ENCODE results near the gene PREP. TPM values are rescaled to one million over a fixed set of nuclear protein-coding genes. Genes with fewer than 3 reads are reported as not detected.

PREP gene
- total and polyA plus RNA-seq, 4 experiments from 2014 or later, result 29.8 to 43.6 (median 34.6) TPM

GRCh38 chr6:105321207-105321606 lies 81.7 kb downstream of the PREP start:
- Histone ChIP-seq H3K4me1 (ENCODE audit: insufficient read depth, low read length) (no peaks in the 10 kb centered on the region), H3K36me3 (ENCODE audit: insufficient read depth, low read length) (peaks cover 11% of the 10 kb centered on the region), H3K9me3 (ENCODE audit: control insufficient read depth in 1 of 2, low read length in 2 of 2) (no peaks in the 10 kb centered on the region), H3K27me3 (ENCODE audit: insufficient read depth, low read length) (no peaks in the 10 kb centered on the region), H3K4me3 (ENCODE audit: low read length in 2 of 2) (no peak overlapping the region), H3K27ac (ENCODE audit: low read depth, low read length) (no peak overlapping the region)
- no peak for DNase-seq
- Mint-ChIP-seq H3K36me3 (peaks cover 47 to 82% of the 10 kb centered on the region in 2 donors), H3K4me1 (peaks cover 0 to 4% (median 2%) of the 10 kb centered on the region in 4 donors), H3K9me3 (no peaks in the 10 kb centered on the region), H3K4me3 (no peak overlapping the region), H3K27ac (no peak overlapping the region), H3K27me3 (no peaks in the 10 kb centered on the region)
- POLR2A ChIA-PET (ENCODE audit: partially characterized antibody), result no interaction called here
- CTCF ChIA-PET (ENCODE audit: partially characterized antibody), result no interaction called here
- intact Hi-C loops (cut with micrococcal nuclease), result no loop called here

GRCh38 chr6:105320765-105321164 lies 82.1 kb downstream of the PREP start:
- no peak overlapping the region for H3K4me3 ChIP-seq (ENCODE audit: low read length in 2 of 2)
- no peak overlapping the region for H3K27ac ChIP-seq (ENCODE audit: low read depth, low read length)
- Mint-ChIP-seq H3K27me3 (no peaks in the 10 kb centered on the region), H3K27ac (no peak overlapping the region), H3K4me3 (no peak overlapping the region), H3K4me1 (peaks cover 0 to 4% (median 2%) of the 10 kb centered on the region in 4 donors), H3K36me3 (peaks cover 51 to 82% of the 10 kb centered on the region in 2 donors), H3K9me3 (no peaks in the 10 kb centered on the region)
- no peaks in the 10 kb centered on the region for H3K9me3 ChIP-seq (ENCODE audit: control insufficient read depth in 1 of 2, low read length in 2 of 2)
- DNase-seq, result no peak
- CTCF ChIA-PET (ENCODE audit: partially characterized antibody), result no interaction called here
- peaks cover 11% of the 10 kb centered on the region for H3K36me3 ChIP-seq (ENCODE audit: insufficient read depth, low read length)
- intact Hi-C loops (cut with micrococcal nuclease), result no loop called here
- H3K27me3 ChIP-seq (ENCODE audit: insufficient read depth, low read length), result no peaks in the 10 kb centered on the region
- POLR2A ChIA-PET (ENCODE audit: partially characterized antibody), result no interaction called here
- no peaks in the 10 kb centered on the region for H3K4me1 ChIP-seq (ENCODE audit: insufficient read depth, low read length)

- CTCF ChIA-PET (ENCODE audit: partially characterized antibody), result no interaction called here
- peaks cover 50 to 80% of the 10 kb centered on the region in 2 donors for H3K36me3 Mint-ChIP-seq
- intact Hi-C loops (cut with micrococcal nuclease), result no loop called here
Observed at GRCh38 chr6:105320271-105320670, 82.6 kb downstream of the PREP start.

GRCh38 chr6:105319331-105319730 lies 83.6 kb downstream of the PREP start:
- intact Hi-C loops (cut with micrococcal nuclease), result loop anchor here (5.0 kb wide), 2 partner anchors 83 to 103 kb away; partner anchors contain the start of gene PREP

More at GRCh38 chr6:105320271-105320670, 82.6 kb downstream of the PREP start:
- Histone ChIP-seq H3K27me3 (ENCODE audit: insufficient read depth, low read length) (no peaks in the 10 kb centered on the region), H3K4me3 (ENCODE audit: low read length in 2 of 2) (no peak overlapping the region), H3K36me3 (ENCODE audit: insufficient read depth, low read length) (peaks cover 11% of the 10 kb centered on the region), H3K9me3 (ENCODE audit: control insufficient read depth in 1 of 2, low read length in 2 of 2) (no peaks in the 10 kb centered on the region), H3K27ac (ENCODE audit: low read depth, low read length) (no peak overlapping the region), H3K4me1 (ENCODE audit: insufficient read depth, low read length) (no peaks in the 10 kb centered on the region)
- no peaks in the 10 kb centered on the region for H3K27me3 Mint-ChIP-seq
- peaks cover 0 to 4% (median 1%) of the 10 kb centered on the region in 4 donors for H3K4me1 Mint-ChIP-seq
- no peak for DNase-seq
- no peak overlapping the region for H3K4me3 Mint-ChIP-seq
- H3K27ac Mint-ChIP-seq, result no peak overlapping the region
- POLR2A ChIA-PET (ENCODE audit: partially characterized antibody), result no interaction called here
- H3K9me3 Mint-ChIP-seq, result no peaks in the 10 kb centered on the region

GRCh38 chr6:105318660-105319059 lies 84.2 kb downstream of the PREP start:
- intact Hi-C loops (cut with micrococcal nuclease), result loop anchor here (5.0 kb wide), 2 partner anchors 84 to 104 kb away; partner anchors contain the start of gene PREP
- DNase-seq, result no peak
- ChIA-PET POLR2A (ENCODE audit: partially characterized antibody) (no interaction called here), CTCF (ENCODE audit: partially characterized antibody) (interaction anchor here (1.5 to 2.0 kb wide), 2 partner anchors 9 to 83 kb away, joined by 4 to 5 read pairs; partner anchors contain the start of gene PREP)
- Mint-ChIP-seq H3K4me1 (peaks cover 0 to 4% (median 1%) of the 10 kb centered on the region in 4 donors), H3K36me3 (peaks cover 49 to 76% of the 10 kb centered on the region in 2 donors), H3K27me3 (no peaks in the 10 kb centered on the region), H3K27ac (no peak overlapping the region), H3K4me3 (no peak overlapping the region), H3K9me3 (no peaks in the 10 kb centered on the region)
- Histone ChIP-seq H3K36me3 (ENCODE audit: insufficient read depth, low read length) (peaks cover 11% of the 10 kb centered on the region), H3K4me3 (ENCODE audit: low read length in 2 of 2) (no peak overlapping the region), H3K4me1 (ENCODE audit: insufficient read depth, low read length) (no peaks in the 10 kb centered on the region), H3K27me3 (ENCODE audit: insufficient read depth, low read length) (no peaks in the 10 kb centered on the region), H3K27ac (ENCODE audit: low read depth, low read length) (no peak overlapping the region), H3K9me3 (ENCODE audit: control insufficient read depth in 1 of 2, low read length in 2 of 2) (no peaks in the 10 kb centered on the region)

More at GRCh38 chr6:105319331-105319730, 83.6 kb downstream of the PREP start:
- Histone ChIP-seq H3K36me3 (ENCODE audit: insufficient read depth, low read length) (peaks cover 11% of the 10 kb centered on the region), H3K4me1 (ENCODE audit: insufficient read depth, low read length) (no peaks in the 10 kb centered on the region), H3K27ac (ENCODE audit: low read depth, low read length) (no peak overlapping the region), H3K9me3 (ENCODE audit: control insufficient read depth in 1 of 2, low read length in 2 of 2) (no peaks in the 10 kb centered on the region), H3K27me3 (ENCODE audit: insufficient read depth, low read length) (no peaks in the 10 kb centered on the region), H3K4me3 (ENCODE audit: low read length in 2 of 2) (no peak overlapping the region)
- POLR2A ChIA-PET (ENCODE audit: partially characterized antibody), result no interaction called here
- peaks cover 51 to 78% of the 10 kb centered on the region in 2 donors for H3K36me3 Mint-ChIP-seq
- H3K27ac Mint-ChIP-seq, result no peak overlapping the region
- H3K4me1 Mint-ChIP-seq, result peaks cover 0 to 4% (median 1%) of the 10 kb centered on the region in 4 donors
- CTCF ChIA-PET (ENCODE audit: partially characterized antibody), result no interaction called here
- DNase-seq, result no peak
- no peaks in the 10 kb centered on the region for H3K27me3 Mint-ChIP-seq
- no peaks in the 10 kb centered on the region for H3K9me3 Mint-ChIP-seq
- H3K4me3 Mint-ChIP-seq, result no peak overlapping the region

GRCh38 chr6:105317607-105318533 lies 85.0 kb downstream of the PREP start:
- ChIA-PET CTCF (ENCODE audit: partially characterized antibody) (interaction anchor here (1.5 to 2.0 kb wide), 3 partner anchors 10 to 84 kb away, joined by 3 to 5 read pairs (median 4); partner anchors contain the start of gene PREP), POLR2A (ENCODE audit: partially characterized antibody) (no interaction called here)
- no peaks in the 10 kb centered on the region for H3K9me3 ChIP-seq (ENCODE audit: control insufficient read depth in 1 of 2, low read length in 2 of 2)
- H3K27ac ChIP-seq (ENCODE audit: low read depth, low read length), result no peak overlapping the region
- peaks cover 4% of the 10 kb centered on the region for H3K36me3 ChIP-seq (ENCODE audit: insufficient read depth, low read length)
- Mint-ChIP-seq H3K36me3 (peaks cover 49 to 72% of the 10 kb centered on the region in 2 donors), H3K4me3 (no peak overlapping the region), H3K27me3 (no peaks in the 10 kb centered on the region), H3K4me1 (peaks cover 0 to 4% (median 1%) of the 10 kb centered on the region in 4 donors), H3K27ac (peak overlapping the region in 1 of 7 donors; percentile 10), H3K9me3 (no peaks in the 10 kb centered on the region)
- no peaks in the 10 kb centered on the region for H3K4me1 ChIP-seq (ENCODE audit: insufficient read depth, low read length)
- no peak for DNase-seq
- no peak overlapping the region for H3K4me3 ChIP-seq (ENCODE audit: low read length in 2 of 2)
- intact Hi-C loops (cut with micrococcal nuclease), result loop anchor here (5.0 kb wide), 2 partner anchors 84 to 104 kb away; partner anchors contain the start of gene PREP
- H3K27me3 ChIP-seq (ENCODE audit: insufficient read depth, low read length), result no peaks in the 10 kb centered on the region

- intact Hi-C loops (cut with micrococcal nuclease), result no loop called here
Observed at GRCh38 chr6:105313211-105313610, 89.7 kb downstream of the PREP start.

More at GRCh38 chr6:105313211-105313610, 89.7 kb downstream of the PREP start:
- H3K4me3 Mint-ChIP-seq, result no peak overlapping the region
- H3K27me3 Mint-ChIP-seq, result no peaks in the 10 kb centered on the region
- Histone ChIP-seq H3K36me3 (ENCODE audit: insufficient read depth, low read length) (no peaks in the 10 kb centered on the region), H3K9me3 (ENCODE audit: control insufficient read depth in 1 of 2, low read length in 2 of 2) (no peaks in the 10 kb centered on the region), H3K27me3 (ENCODE audit: insufficient read depth, low read length) (no peaks in the 10 kb centered on the region), H3K4me1 (ENCODE audit: insufficient read depth, low read length) (no peaks in the 10 kb centered on the region), H3K27ac (ENCODE audit: low read depth, low read length) (no peak overlapping the region), H3K4me3 (ENCODE audit: low read length in 2 of 2) (no peak overlapping the region)
- peaks cover 44 to 48% of the 10 kb centered on the region in 2 donors for H3K36me3 Mint-ChIP-seq
- no peaks in the 10 kb centered on the region for H3K9me3 Mint-ChIP-seq
- ChIA-PET POLR2A (ENCODE audit: partially characterized antibody) (no interaction called here), CTCF (ENCODE audit: partially characterized antibody) (no interaction called here)
- H3K27ac Mint-ChIP-seq, result no peak overlapping the region
- peaks cover 0 to 4% (median 0%) of the 10 kb centered on the region in 4 donors for H3K4me1 Mint-ChIP-seq
- no peak for DNase-seq
